GM12878 (cell line): ENCODE results near the gene CACNG4. TPM values are rescaled to one million over a fixed set of nuclear protein-coding genes. Genes with fewer than 3 reads are reported as not detected.

Experiments used
- BCL3 ChIP-seq: IDR thresholded peaks from 2 replicates; pipeline ENCODE4 v1.6.1; 2011; ENCODE audit warnings: borderline replicate concordance, low read depth, mild to moderate bottlenecking, moderate library complexity, low read length; ENCODE audit not compliant: insufficient read depth, poor library complexity, severe bottlenecking
- EGR1 ChIP-seq, 2 experiments: IDR thresholded peaks; 1 replicate in 1 of 2; 2 replicates in 1 of 2; pipeline ENCODE4 v1.6.1; 2011 to 2012; ENCODE audit warnings: low read depth in 2 of 2, low read length in 2 of 2, borderline replicate concordance in 1 of 2, mild to moderate bottlenecking in 1 of 2, moderate library complexity in 1 of 2
- GATAD2B ChIP-seq: fragments of 450-650 bp; conservative IDR thresholded peaks from 2 replicates; pipeline ENCODE4 v1.6.1; 2017; ENCODE audit warnings: low read depth, mild to moderate bottlenecking, moderate library complexity
- RELA ChIP-seq: fragments of 450-650 bp; IDR thresholded peaks from 2 replicates; pipeline ENCODE4 v1.8.0; 2014; ENCODE audit warnings: borderline replicate concordance; ENCODE audit not compliant: partially characterized antibody
- ZNF622 ChIP-seq: fragments of 450-650 bp; IDR thresholded peaks from 2 replicates; pipeline ENCODE4 v1.6.1; 2017; ENCODE audit warnings: mild to moderate bottlenecking, inconsistent platforms
- polyA plus RNA-seq, 11 experiments: library from polyadenylated mRNA; depleted of rRNA in 4 of 11; unstranded in 6 of 11; stranded (reverse) in 5 of 11; fragments of >200 nt; fragmentation: Nextera tagmentation in 4 of 11; fragmentation: Illumina TruSeq in 1 of 11; extraction: Ambion mirVana in 4 of 11; extraction: Trizol in 1 of 11; gene quantifications; 1 replicate in 1 of 11; 2 replicates in 10 of 11; pipeline versions ENCODE4 v1.2.1 to v1.2.3, GENCODE V29; 2011 to 2016; ENCODE audit warnings: inconsistent platforms in 2 of 11, missing spikeins in 2 of 11, low read depth in 1 of 11
- total RNA-seq, 4 experiments: library from RNA; depleted of rRNA in 3 of 4; stranded (reverse); fragments of >200 nt in 3 of 4; fragmentation: Illumina TruSeq in 1 of 4; extraction: Trizol in 1 of 4; gene quantifications; 2 replicates each; pipeline versions ENCODE4 v1.2.1 to v1.2.3, GENCODE V29; 2013 to 2021
- TF ChIP-seq, protein P1 (sequence below): IDR thresholded peaks from 2 replicates; pipeline ENCODE4 v1.6.1; 2012; ENCODE audit warnings: mild to moderate bottlenecking, low read depth, low read length

The CACNG4 gene
- total and polyA plus RNA-seq, 10 of the 15 experiments (the other 5 are each of a cell fraction or from before 2014, with no cell fraction given), result 0.08 TPM; not detected in 8

DNA sequence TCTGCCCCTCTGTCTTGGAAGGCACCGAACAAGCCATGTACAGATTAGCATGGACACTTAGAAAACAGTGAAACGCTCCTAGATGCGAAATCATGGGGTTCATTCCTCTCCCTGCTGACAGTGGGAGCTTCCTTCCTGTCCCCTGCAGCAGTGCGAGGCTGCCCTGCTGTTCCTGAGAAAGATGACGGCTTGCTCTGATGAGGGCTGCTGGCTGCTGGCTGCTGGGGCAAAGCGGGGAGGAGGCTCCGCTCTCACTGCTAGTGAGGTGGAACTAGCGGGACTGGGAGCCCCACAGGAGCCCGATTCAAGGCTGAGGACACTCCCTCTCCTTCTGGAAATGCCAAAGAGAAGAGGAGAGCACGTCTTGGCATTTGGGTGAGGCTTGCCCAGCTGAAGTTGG is 25.9 kb upstream of the CACNG4 start (continued):
- TF ChIP-seq, protein P1, sequence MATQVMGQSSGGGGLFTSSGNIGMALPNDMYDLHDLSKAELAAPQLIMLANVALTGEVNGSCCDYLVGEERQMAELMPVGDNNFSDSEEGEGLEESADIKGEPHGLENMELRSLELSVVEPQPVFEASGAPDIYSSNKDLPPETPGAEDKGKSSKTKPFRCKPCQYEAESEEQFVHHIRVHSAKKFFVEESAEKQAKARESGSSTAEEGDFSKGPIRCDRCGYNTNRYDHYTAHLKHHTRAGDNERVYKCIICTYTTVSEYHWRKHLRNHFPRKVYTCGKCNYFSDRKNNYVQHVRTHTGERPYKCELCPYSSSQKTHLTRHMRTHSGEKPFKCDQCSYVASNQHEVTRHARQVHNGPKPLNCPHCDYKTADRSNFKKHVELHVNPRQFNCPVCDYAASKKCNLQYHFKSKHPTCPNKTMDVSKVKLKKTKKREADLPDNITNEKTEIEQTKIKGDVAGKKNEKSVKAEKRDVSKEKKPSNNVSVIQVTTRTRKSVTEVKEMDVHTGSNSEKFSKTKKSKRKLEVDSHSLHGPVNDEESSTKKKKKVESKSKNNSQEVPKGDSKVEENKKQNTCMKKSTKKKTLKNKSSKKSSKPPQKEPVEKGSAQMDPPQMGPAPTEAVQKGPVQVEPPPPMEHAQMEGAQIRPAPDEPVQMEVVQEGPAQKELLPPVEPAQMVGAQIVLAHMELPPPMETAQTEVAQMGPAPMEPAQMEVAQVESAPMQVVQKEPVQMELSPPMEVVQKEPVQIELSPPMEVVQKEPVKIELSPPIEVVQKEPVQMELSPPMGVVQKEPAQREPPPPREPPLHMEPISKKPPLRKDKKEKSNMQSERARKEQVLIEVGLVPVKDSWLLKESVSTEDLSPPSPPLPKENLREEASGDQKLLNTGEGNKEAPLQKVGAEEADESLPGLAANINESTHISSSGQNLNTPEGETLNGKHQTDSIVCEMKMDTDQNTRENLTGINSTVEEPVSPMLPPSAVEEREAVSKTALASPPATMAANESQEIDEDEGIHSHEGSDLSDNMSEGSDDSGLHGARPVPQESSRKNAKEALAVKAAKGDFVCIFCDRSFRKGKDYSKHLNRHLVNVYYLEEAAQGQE, result no peak
- TF ChIP-seq EGR1 (IDR thresholded peaks at IDR 0.05; ENCODE audit: borderline replicate concordance in 1 of 2, low read depth in 2 of 2, low read length in 2 of 2) (no peak), ZNF622 (no peak), BCL3 (no peak), RELA (no peak), GATAD2B (no peak)
